22Rv1 (cell line): Measurements from ENCODE around the gene ANAPC16.
A peak's percentile ranks its signal among the peaks of the same experiment; 100 is the strongest.

Experiments used
- H3K27ac ChIP-seq: fragments of 450-650 bp; 2 replicates; pipeline ENCODE4 v1.5.1; 2017
- ZFX ChIP-seq: fragments of 450-650 bp; IDR thresholded peaks from 2 replicates; pipeline ENCODE4 v1.6.1; 2017; ENCODE audit warnings: antibody characterized with exemption, borderline replicate concordance
- TF ChIP-seq, protein P1 (sequence below): fragments of 450-650 bp; IDR thresholded peaks from 2 replicates; pipeline ENCODE4 v1.5.1; 2017; ENCODE audit warnings: mild to moderate bottlenecking

ANAPC16 gene

DNA sequence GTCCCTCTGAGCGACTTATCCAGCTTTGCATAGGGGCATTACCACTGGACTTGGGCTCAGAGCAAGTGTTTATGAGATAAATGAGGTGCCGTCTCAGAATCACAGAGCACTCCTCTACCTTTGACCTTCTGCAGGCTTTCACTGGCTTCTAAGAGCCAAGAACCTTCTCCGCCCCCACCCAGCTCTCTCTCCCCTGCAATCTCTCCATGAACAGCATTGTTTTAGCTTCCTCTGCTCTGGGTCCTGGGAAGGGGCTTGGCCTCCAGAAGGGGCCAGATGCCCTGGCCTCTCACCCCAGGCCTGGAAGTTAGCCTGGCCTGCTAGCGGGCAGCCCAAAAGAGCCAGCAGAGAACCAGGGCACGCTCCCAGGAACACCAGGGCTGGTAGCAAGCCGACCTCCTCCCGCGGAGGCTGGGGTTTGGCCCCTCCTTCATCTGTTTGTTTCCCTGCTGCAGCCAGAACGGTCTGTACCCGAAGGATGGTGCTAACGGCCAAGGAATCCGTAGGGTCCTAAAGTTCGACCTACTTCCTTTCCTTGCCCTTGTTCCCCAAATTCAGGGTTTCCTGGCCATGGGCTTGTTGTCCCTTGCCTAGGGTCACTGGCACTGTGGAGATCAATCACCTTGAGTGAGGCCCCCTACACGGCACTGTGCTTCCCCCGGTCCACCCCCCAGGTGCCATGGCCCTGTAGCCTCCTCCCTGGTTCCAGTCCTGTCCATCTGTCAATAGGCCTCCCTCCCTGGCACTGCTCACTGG is 39.2 kb downstream of the ANAPC16 start:
- no peak for TF ChIP-seq ZFX
- TF ChIP-seq, protein P1, sequence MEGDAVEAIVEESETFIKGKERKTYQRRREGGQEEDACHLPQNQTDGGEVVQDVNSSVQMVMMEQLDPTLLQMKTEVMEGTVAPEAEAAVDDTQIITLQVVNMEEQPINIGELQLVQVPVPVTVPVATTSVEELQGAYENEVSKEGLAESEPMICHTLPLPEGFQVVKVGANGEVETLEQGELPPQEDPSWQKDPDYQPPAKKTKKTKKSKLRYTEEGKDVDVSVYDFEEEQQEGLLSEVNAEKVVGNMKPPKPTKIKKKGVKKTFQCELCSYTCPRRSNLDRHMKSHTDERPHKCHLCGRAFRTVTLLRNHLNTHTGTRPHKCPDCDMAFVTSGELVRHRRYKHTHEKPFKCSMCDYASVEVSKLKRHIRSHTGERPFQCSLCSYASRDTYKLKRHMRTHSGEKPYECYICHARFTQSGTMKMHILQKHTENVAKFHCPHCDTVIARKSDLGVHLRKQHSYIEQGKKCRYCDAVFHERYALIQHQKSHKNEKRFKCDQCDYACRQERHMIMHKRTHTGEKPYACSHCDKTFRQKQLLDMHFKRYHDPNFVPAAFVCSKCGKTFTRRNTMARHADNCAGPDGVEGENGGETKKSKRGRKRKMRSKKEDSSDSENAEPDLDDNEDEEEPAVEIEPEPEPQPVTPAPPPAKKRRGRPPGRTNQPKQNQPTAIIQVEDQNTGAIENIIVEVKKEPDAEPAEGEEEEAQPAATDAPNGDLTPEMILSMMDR, result no peak
- peak overlapping the region; percentile 90 for H3K27ac ChIP-seq

DNA sequence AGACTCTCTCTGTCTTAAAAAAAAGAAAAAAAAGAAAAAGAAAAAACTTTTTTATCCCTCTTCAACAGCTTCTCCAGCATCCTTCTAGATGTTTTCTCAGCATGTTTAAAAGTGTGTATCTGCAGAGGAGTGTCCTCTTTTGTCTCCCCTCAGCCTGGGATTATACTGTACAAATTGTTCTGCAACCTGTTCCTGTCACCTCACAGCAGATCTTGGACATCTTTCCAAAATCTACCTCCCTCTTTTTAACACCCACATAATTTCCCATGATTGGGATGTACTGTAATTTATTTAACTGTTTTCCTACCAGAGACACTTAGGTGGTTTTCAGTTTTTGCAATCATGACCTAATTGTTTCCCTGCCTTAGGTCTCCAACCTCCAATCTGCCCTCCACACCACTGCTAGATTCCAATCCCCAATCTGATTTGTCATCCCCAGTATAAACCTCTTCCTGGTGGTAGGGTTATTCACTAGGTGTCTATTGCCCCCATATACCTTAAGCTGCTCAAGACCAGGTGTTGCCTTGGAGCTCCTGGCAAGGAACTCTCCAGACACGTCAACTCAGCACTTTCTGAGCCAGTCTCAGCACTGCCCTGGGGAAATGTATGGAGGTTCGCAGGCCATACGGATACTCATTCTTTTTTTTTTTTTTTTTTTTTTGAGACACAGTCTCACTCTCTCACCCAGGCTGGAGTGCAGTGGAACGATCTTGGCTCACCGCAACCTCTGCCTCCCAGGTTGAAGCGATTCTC is 40.3 kb downstream of the ANAPC16 start:
- peak overlapping the region; percentile 90 for H3K27ac ChIP-seq
- TF ChIP-seq, protein P1, result no peak
- TF ChIP-seq ZFX, result no peak

DNA sequence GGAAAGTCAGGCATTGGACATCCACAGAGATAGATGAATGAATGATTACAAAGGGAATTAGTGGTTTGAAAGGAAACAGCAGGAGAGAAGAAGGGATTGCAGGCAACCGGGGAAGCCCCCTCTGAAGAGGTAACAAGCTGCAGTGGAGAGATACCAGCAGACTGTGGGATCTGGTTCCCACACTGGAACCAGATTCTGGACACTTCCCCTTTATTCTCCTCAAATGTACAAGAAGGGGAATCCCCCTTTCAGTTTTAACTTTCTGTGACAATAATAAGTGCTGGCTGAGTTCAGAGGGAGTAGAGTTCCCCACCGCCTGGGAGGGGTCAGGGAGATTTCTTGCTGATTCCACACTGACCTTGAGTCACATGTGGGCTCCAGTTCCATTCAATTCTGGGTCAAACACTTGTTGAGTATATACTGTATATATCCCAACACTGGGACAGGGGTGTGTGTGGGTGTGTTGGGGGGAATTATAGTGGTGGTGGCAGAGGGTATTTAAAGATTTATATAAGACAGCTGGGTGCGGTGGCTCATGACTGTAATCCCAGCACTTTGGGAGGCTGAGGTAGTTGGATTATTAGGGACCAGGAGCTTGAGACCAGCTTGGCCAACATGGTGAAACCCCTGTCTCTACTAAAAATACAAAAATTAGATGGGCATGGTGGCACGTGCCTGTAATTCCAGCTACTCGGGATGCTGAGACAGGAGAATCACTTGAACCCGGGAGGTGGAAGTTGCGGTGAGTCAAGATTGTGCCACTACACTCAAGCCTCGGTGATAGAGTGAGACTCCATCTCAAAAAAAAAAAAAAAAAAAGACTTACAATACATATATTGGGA is 41.5 kb downstream of the ANAPC16 start:
- H3K27ac ChIP-seq, result no peak overlapping the region
- TF ChIP-seq, protein P1, result no peak
- no peak for TF ChIP-seq ZFX

DNA sequence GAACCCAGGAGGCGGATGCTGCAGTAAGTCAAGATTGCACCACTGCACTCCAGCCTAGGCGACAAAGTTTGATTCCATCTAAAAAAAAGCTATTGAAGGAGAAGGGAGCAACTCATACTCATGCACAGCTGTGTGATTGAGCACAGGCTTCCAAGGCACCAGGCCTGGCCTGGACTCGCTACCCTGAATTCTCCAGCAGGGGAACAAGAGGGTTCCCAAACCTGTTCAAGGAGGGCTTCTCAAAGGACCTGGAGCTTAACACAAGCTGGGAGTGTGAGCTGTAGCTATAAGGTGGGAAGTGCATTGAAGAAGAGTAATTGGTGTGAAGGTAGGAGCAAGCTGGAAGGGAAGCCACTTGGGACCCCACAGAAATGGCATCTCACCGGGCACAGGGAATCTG is 42.8 kb downstream of the ANAPC16 start:
- H3K27ac ChIP-seq, result no peak overlapping the region
- TF ChIP-seq, protein P1, result no peak
- TF ChIP-seq ZFX, result no peak

DNA sequence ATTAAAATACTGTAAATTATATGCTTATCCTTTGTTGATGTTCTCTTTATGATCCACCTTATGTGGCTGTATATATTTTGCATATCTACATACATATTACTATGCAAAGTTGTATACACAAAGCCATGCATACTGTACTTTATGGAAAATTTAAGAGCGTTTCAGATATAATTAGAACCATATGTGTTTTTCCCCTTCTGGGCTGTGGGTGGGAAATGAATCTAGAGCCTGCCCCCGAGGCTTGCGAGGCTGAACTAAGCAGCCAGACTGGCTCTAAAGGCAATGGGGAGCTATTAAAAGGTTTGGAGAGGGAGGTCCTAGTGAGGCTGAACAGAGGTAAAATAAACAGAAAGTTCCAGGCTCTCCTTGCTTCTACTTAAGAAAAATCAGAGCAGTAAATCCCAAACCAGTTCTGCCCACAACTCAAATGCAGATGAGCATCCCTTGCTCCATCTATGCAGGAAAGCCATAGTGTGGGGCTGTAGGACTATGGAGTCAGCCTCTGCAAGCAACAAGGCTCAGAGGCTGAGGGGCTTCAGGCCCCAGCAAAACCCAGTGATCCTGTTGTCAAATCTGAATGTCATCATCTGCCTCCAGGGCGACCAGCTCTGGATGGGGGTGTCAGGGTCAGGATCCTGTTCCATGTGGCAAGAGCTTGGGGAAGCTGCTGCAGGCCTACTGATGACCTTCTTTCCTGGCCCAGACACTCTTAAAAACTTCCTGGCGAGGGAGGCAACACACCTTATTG is 43.9 kb downstream of the ANAPC16 start:
- TF ChIP-seq, protein P1, result no peak
- no peak for TF ChIP-seq ZFX
- peak overlapping the region; percentile 44 for H3K27ac ChIP-seq

DNA sequence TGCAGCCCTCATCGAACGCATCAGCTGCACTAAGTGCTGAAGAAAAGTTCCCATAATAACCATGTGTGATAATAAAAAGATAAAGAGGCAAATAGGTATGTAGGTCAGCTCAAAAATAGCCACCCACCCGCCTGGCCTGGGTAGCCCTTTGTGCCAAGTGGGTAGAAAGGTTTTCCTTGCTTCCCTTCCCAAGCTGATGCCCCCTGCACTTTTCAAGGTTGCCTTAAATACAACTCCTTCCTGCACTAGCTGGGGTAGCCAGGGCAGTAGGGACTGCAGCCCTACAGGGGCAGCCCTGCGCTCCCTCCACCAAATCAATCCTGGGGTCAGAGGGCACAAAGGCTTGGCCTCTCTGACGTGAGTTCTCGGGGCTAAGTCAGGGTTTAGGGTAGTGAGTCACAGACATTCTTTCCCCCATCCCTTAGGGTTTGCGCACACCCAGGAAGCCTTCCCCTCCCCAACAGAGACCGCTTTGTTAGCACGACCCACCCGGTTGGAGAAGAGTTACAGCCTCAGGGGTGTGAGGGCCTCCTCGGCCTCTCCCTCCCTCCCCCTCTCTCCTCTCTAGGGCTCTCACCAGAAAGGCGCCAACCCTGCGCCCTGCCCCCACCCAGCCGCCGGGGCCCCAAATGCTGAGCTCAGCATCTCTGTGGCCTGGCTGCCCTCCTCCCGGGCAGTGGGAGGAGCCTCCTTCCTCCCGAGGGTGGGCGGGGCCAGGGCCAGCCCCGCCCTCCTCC is 44.6 kb downstream of the ANAPC16 start:
- no peak for TF ChIP-seq ZFX
- TF ChIP-seq, protein P1, result no peak
- peak overlapping the region; percentile 44 for H3K27ac ChIP-seq
